GM12878 (cell line): ENCODE measurements around the gene RNF112. TPM values are rescaled to one million over a fixed set of nuclear protein-coding genes. Genes with fewer than 3 reads are reported as not detected.

Experiments used
- ATAC-seq: fragments of 200-7000 bp; cut with Tn5 transposase; 3 replicates; pipeline ENCODE4 v1.9.1; 2020; ENCODE audit warnings: mild to moderate bottlenecking, moderate library complexity
- BruUV-seq: library from RNA; stranded (reverse); fragments of 400-500 nt; replicated peaks from 2 replicates; lab custom pipeline; 2021; lab: Mats Ljungman, UMichigan
- CTCF ChIA-PET: fragments of 300-600 bp; sonication (Branson Sonifier 250); formaldehyde crosslinking; extraction: SDS; loops from one replicate; lab custom pipeline; 2021; ENCODE audit warnings: inconsistent platforms; lab: Yijun Ruan, JAX
- POLR2A ChIA-PET: fragments of 350-600 bp; formaldehyde crosslinking; extraction: SDS; loops from one replicate; lab custom pipeline; 2021; ENCODE audit warnings: inconsistent platforms; lab: Charles Lee
- RAD21 ChIA-PET: fragments of 300-600 bp; sonication (Branson Sonifier 250); formaldehyde crosslinking; loops from one replicate; lab custom pipeline; 2023; ENCODE audit warnings: antibody characterized with exemption; ENCODE audit not compliant: unreplicated experiment; lab: Charles Lee
- SMC1A ChIA-PET: fragments of 300-600 bp; sonication (Branson Sonifier 250); formaldehyde crosslinking; loops from one replicate; lab custom pipeline; 2023; ENCODE audit not compliant: unreplicated experiment, uncharacterized antibody; lab: Charles Lee
- DNase-seq: peaks from one replicate; pipeline ENCODE4 v3.0.0-alpha.2; 2011; ENCODE audit warnings: low read depth, low spot score
- FAIRE-seq: peaks from 3 replicates; lab custom pipeline; 2011; peaks lifted over from hg19 to GRCh38; lab: Jason Lieb, UNC
- H2AFZ ChIP-seq: 2 replicates; pipeline ENCODE4 v1.6.0; 2011; ENCODE audit warnings: low read depth, low read length, control low read depth; ENCODE audit not compliant: control insufficient read depth
- H3K27ac ChIP-seq: 2 replicates; pipeline ENCODE4 v1.5.1; 2011; ENCODE audit warnings: control low read depth; ENCODE audit not compliant: control insufficient read depth, insufficient read depth
- H3K27me3 ChIP-seq, 2 experiments: replicated peaks in 1 of 2; 2 replicates each; pipeline versions ENCODE4 v1.6.0 to v1.6.1; 2011; ENCODE audit warnings: low read length in 1 of 2; ENCODE audit not compliant: control insufficient read depth in 2 of 2, insufficient read depth in 2 of 2
- H3K36me3 ChIP-seq, 2 experiments: 2 replicates each; pipeline ENCODE4 v1.5.1; 2011; ENCODE audit warnings: low read length in 1 of 2; ENCODE audit not compliant: control insufficient read depth in 2 of 2, insufficient read depth in 2 of 2
- H3K4me1 ChIP-seq: 2 replicates; pipeline ENCODE4 v1.6.1; 2011; ENCODE audit warnings: mild to moderate bottlenecking, low read length, moderate library complexity, mixed read lengths; ENCODE audit not compliant: control insufficient read depth, insufficient read depth
- H3K4me2 ChIP-seq: 2 replicates; pipeline ENCODE4 v1.6.0; 2011; ENCODE audit warnings: control low read depth; ENCODE audit not compliant: control insufficient read depth, insufficient read depth
- H3K4me3 ChIP-seq: fragments of 200-600 bp; sonication (generic); 2 replicates; pipeline ENCODE4 v1.5.1; 2016
- H3K79me2 ChIP-seq: 2 replicates; pipeline ENCODE4 v1.6.0; 2011; ENCODE audit warnings: low read length; ENCODE audit not compliant: control insufficient read depth, insufficient read depth
- H3K9ac ChIP-seq: 2 replicates; pipeline ENCODE4 v1.8.0; 2011; ENCODE audit warnings: low read length, control low read depth, mixed read lengths; ENCODE audit not compliant: control insufficient read depth, insufficient read depth
- H3K9me3 ChIP-seq: replicated peaks from 3 replicates; pipeline ENCODE4 v1.5.1; 2011; ENCODE audit warnings: mild to moderate bottlenecking, low read length; ENCODE audit not compliant: control insufficient read depth, insufficient read depth
- H4K20me1 ChIP-seq: 2 replicates; pipeline ENCODE4 v1.6.0; 2011; ENCODE audit not compliant: control insufficient read depth, insufficient read depth
- ATF7 ChIP-seq: fragments of 450-650 bp; IDR thresholded peaks from 2 replicates; pipeline ENCODE4 v1.6.1; 2016; ENCODE audit warnings: low read depth, mild to moderate bottlenecking
- GABPA ChIP-seq: IDR thresholded peaks from 2 replicates; pipeline ENCODE4 v1.6.1; 2014; ENCODE audit warnings: antibody characterized with exemption, low read depth, mild to moderate bottlenecking, inconsistent platforms
- HDAC2 ChIP-seq: fragments of 200-600 bp; sonication (generic); IDR thresholded peaks from 2 replicates; pipeline ENCODE4 v1.6.1; 2017
- MTA3 ChIP-seq: IDR thresholded peaks from 2 replicates; pipeline ENCODE4 v1.6.1; 2012; ENCODE audit warnings: low read length, inconsistent platforms, borderline replicate concordance
- NFIC ChIP-seq: IDR thresholded peaks from 2 replicates; pipeline ENCODE4 v1.6.1; 2012; ENCODE audit warnings: low read depth, mild to moderate bottlenecking, inconsistent platforms, low read length, moderate library complexity
- NFXL1 ChIP-seq: fragments of 450-650 bp; IDR thresholded peaks from 2 replicates; pipeline ENCODE4 v1.6.1; 2017; ENCODE audit warnings: antibody characterized with exemption, mild to moderate bottlenecking, borderline replicate concordance
- PBX3 ChIP-seq: IDR thresholded peaks from 2 replicates; pipeline ENCODE4 v1.6.1; 2011; ENCODE audit warnings: mild to moderate bottlenecking, low read depth, low read length, moderate library complexity; ENCODE audit not compliant: insufficient replicate concordance
- POU2F2 ChIP-seq: IDR thresholded peaks from 3 replicates; pipeline ENCODE4 v1.6.1; 2011; ENCODE audit warnings: low read depth, mild to moderate bottlenecking, low read length, borderline replicate concordance
- RBBP5 ChIP-seq: fragments of 200-600 bp; sonication (generic); conservative IDR thresholded peaks from 2 replicates; pipeline ENCODE4 v1.6.1; 2016
- SMAD5 ChIP-seq: IDR thresholded peaks from 2 replicates; pipeline ENCODE4 v1.6.1; 2016; ENCODE audit warnings: antibody characterized with exemption, low read depth
- SREBF1 ChIP-seq: IDR thresholded peaks from 2 replicates; pipeline ENCODE4 v1.6.1; 2012; ENCODE audit warnings: mild to moderate bottlenecking, low read length
- ZNF217 ChIP-seq: fragments of 450-650 bp; IDR thresholded peaks from 2 replicates; pipeline ENCODE4 v1.6.1; 2017; ENCODE audit warnings: antibody characterized with exemption, mild to moderate bottlenecking
- WGBS: methylation state at CpG from one replicate; pipeline ENCODE4 v1.1.6; 2016; ENCODE audit warnings: low lambda C conversion rate; ENCODE audit not compliant: insufficient replicate concordance, insufficient coverage; ENCODE audit errors: missing lambda C conversion rate; 5-methylcytosine and 5-hydroxymethylcytosine counted together
- in situ Hi-C: fragments of 300-500 bp; cut with MboI; formaldehyde crosslinking; loops from 9 replicates; pipeline ENCODE4 v1.14.3; 2018; ENCODE audit warnings: mixed read lengths
- intact Hi-C: fragments of 100-400 bp; cut with micrococcal nuclease; formaldehyde crosslinking; loops from one replicate; pipeline ENCODE4 v1.14.2; 2022; ENCODE audit not compliant: unreplicated experiment
- polyA plus RNA-seq, 11 experiments: library from polyadenylated mRNA; depleted of rRNA in 4 of 11; unstranded in 6 of 11; stranded (reverse) in 5 of 11; fragments of >200 nt; fragmentation: Nextera tagmentation in 4 of 11; fragmentation: Illumina TruSeq in 1 of 11; extraction: Ambion mirVana in 4 of 11; extraction: Trizol in 1 of 11; gene quantifications; 1 replicate in 1 of 11; 2 replicates in 10 of 11; pipeline versions ENCODE4 v1.2.1 to v1.2.3, GENCODE V29; 2011 to 2016; ENCODE audit warnings: inconsistent platforms in 2 of 11, missing spikeins in 2 of 11, low read depth in 1 of 11
- total RNA-seq, 4 experiments: library from RNA; depleted of rRNA in 3 of 4; stranded (reverse); fragments of >200 nt in 3 of 4; fragmentation: Illumina TruSeq in 1 of 4; extraction: Trizol in 1 of 4; gene quantifications; 2 replicates each; pipeline versions ENCODE4 v1.2.1 to v1.2.3, GENCODE V29; 2013 to 2021
- TF ChIP-seq, protein P1 (sequence below): IDR thresholded peaks from 2 replicates; pipeline ENCODE4 v1.6.1; 2012; ENCODE audit warnings: improper control_type of control experiment, low read depth, low read length; ENCODE audit not compliant: insufficient replicate concordance

RNF112 gene
- total and polyA plus RNA-seq, 10 of the 15 experiments (the other 5 are each of a cell fraction or from before 2014, with no cell fraction given): not detected

DNA sequence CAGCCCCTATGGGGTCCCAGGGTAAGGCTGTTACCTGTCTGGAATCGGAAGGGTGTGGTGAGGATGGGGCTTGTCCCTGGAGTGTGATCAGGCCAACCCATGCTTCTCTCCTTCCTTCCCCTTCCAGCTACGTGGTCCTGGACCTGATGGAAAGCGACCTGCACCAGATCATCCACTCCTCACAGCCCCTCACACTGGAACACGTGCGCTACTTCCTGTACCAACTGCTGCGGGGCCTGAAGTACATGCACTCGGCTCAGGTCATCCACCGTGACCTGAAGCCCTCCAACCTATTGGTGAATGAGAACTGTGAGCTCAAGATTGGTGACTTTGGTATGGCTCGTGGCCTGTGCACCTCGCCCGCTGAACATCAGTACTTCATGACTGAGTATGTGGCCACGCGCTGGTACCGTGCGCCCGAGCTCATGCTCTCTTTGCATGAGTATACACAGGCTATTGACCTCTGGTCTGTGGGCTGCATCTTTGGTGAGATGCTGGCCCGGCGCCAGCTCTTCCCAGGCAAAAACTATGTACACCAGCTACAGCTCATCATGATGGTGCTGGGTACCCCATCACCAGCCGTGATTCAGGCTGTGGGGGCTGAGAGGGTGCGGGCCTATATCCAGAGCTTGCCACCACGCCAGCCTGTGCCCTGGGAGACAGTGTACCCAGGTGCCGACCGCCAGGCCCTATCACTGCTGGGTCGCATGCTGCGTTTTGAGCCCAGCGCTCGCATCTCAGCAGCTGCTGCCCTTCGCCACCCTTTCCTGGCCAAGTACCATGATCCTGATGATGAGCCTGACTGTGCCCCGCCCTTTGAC, 30.3 kb upstream of the RNF112 start:
- CTCF ChIA-PET: interaction anchor here (1.7 kb wide), 1 partner anchor 18 kb away, joined by 8 read pairs; the partner anchor contains the start of gene B9D1
- 92% methylated on average over 29 of the region's 29 CpGs for WGBS
- POLR2A ChIA-PET: interaction anchor here (1.5 kb wide), 1 partner anchor 16 kb away, joined by 3 read pairs; no protein-coding TSS in a partner anchor
- Histone ChIP-seq H2AFZ (no peak overlapping the region), H3K79me2 (peaks cover 4% of the 10 kb centered on the region), H3K27me3 (no peaks in the 10 kb centered on the region)
- BruUV-seq: no TSS peak
- no peak for FAIRE-seq
- no peak for TF ChIP-seq PBX3
- no peak for TF ChIP-seq ZNF217
- no peak for TF ChIP-seq NFXL1
- TF ChIP-seq MTA3: no peak
- TF ChIP-seq POU2F2: no peak
- TF ChIP-seq SREBF1: no peak
- no peak for TF ChIP-seq HDAC2
- no peak for TF ChIP-seq SMAD5
- no peak for TF ChIP-seq GABPA
- TF ChIP-seq ATF7: no peak
- TF ChIP-seq, protein P1, sequence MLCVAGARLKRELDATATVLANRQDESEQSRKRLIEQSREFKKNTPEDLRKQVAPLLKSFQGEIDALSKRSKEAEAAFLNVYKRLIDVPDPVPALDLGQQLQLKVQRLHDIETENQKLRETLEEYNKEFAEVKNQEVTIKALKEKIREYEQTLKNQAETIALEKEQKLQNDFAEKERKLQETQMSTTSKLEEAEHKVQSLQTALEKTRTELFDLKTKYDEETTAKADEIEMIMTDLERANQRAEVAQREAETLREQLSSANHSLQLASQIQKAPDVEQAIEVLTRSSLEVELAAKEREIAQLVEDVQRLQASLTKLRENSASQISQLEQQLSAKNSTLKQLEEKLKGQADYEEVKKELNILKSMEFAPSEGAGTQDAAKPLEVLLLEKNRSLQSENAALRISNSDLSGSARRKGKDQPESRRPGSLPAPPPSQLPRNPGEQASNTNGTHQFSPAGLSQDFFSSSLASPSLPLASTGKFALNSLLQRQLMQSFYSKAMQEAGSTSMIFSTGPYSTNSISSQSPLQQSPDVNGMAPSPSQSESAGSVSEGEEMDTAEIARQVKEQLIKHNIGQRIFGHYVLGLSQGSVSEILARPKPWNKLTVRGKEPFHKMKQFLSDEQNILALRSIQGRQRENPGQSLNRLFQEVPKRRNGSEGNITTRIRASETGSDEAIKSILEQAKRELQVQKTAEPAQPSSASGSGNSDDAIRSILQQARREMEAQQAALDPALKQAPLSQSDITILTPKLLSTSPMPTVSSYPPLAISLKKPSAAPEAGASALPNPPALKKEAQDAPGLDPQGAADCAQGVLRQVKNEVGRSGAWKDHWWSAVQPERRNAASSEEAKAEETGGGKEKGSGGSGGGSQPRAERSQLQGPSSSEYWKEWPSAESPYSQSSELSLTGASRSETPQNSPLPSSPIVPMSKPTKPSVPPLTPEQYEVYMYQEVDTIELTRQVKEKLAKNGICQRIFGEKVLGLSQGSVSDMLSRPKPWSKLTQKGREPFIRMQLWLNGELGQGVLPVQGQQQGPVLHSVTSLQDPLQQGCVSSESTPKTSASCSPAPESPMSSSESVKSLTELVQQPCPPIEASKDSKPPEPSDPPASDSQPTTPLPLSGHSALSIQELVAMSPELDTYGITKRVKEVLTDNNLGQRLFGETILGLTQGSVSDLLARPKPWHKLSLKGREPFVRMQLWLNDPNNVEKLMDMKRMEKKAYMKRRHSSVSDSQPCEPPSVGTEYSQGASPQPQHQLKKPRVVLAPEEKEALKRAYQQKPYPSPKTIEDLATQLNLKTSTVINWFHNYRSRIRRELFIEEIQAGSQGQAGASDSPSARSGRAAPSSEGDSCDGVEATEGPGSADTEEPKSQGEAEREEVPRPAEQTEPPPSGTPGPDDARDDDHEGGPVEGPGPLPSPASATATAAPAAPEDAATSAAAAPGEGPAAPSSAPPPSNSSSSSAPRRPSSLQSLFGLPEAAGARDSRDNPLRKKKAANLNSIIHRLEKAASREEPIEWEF: no peak
- no peak for TF ChIP-seq NFIC
- TF ChIP-seq RBBP5: no peak
- TF ChIP-seq, all 136 proteins: peak for 0
- Histone ChIP-seq H3K4me1 (no peaks in the 10 kb centered on the region), H3K27ac (no peak overlapping the region), H3K4me2 (no peak overlapping the region), H3K9ac (no peak overlapping the region), H4K20me1 (no peaks in the 10 kb centered on the region), H3K4me3 (no peak overlapping the region), H3K9me3 (no peaks in the 10 kb centered on the region), H3K36me3 (peaks cover 4 to 18% of the 10 kb centered on the region in 2 experiments)
- intact Hi-C loops (no loop called here), in situ Hi-C loops (no loop called here)
- DNase-seq: no peak
- ChIA-PET SMC1A (no interaction called here), RAD21 (no interaction called here)
- no peak for ATAC-seq
